ENCODE results near the gene PRMT7.
"Not testable (repeated sequence)": the region's sequence is repeated elsewhere in the genome, so short reads cannot be mapped to it uniquely, and the experiment has no call there.

PRMT7 gene

GRCh38 chr16:68284847-68285246 lies 26.0 kb upstream of the PRMT7 start:
- no peak for DNase-seq

DNA sequence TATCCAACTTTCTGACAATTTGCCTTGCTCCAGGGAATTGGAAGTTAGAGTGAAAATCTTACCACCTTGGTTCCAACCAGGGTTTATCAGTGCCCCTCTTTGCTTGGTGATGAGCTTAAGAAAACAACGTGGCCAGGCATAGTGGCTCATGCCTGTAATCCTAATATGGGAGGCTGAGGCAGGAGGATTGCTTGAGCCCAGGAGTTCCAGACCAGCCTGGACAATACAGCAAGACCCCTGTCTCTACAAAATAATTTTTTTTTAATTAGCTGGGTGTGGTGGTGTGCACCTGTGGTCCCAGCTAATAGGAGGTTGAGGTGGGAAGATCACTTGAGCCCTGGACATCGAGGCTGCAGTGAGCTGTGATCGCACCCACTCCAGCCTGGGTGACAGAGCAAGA lies 25.1 kb upstream of the PRMT7 start:
- DNase-seq, result no peak

GRCh38 chr16:68286153-68287074 lies 24.4 kb upstream of the PRMT7 start:
- DNase-seq, result no peak

DNA sequence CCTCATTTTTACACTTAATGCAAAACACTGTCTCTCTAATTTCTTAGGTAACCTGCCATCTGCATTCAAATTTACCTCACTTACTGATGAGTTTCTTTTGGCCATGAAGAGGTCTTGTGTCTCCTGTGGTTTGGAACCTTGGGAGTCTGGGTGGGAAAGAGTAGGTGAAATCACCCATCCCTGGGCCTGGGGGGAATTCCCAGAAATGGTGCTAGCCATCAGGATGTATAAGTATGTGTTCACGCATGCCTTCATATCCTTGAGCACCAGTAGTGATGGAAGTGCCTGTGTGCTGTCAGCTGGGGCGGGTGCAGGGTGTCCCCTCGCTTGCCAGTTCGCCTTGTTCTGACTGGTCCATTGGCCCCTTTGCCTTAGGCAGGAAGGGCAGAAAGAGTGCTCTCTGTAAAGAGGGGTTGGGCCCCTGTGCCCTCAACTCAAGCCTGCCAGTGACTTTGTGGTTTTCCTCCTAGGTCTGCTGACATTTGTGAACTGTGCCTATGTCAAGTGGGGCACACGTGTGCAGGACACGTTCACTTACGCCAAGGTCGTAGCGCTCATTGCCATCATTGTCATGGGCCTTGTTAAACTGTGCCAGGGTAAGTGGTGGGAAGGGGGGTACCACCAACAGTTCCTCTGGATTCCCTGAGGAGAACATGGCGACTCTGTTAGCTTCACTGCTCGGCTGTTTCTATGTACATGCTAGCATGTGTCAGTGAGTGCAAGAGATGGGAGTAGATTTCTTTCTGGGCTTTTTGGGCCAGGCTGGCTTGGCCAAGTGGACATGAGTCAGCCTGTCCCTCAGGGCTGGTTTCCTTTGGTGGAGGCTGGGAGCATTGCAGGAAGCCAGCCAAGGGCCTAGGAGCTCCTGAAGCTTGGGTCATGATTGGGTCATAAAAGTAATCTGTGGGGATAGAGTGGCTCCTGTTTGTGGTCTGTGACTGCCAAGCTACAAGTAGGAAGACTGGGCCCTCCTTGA lies 23.3 kb upstream of the PRMT7 start:
- DNase-seq, result no peak

DNA sequence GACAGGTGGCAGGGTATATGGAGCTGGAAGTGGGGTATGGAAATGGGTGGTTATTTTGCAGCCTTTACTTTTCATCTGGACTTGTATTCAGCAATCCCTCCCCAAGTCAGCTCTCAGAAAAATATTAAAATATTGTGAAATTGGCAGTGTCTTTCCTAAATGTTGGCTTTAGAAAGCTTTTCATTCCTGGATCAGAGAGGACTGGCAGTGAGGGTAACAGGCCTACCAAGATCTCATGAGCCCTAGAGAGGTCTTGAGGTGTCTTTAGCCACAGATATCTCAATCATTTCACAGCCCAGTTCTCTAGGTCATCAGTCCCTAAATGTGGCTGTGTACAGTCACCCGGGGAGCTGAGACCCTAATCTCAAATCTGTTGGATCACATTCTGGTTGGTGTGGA lies 22.6 kb upstream of the PRMT7 start:
- no peak for DNase-seq

DNA sequence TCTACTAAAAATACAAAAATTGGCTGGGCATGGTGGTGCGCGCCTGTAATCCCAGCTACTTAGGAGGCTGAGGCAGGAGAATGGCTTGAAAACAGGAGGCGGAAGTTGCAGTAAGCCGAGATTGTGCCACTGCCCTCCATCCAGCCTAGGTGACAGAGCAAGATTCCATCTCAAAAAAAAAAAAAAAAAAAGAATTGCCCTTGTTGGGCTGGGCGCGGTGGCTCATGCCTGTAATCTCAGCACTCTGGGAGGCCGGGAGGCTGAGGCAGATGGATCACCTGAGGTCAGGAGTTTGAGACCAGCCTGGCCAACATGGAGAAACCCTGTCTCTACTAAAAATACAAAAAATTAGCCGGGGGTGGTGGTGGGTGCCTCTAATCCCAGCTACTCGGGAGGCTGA lies 22.0 kb upstream of the PRMT7 start:
- not testable (repeated sequence) for DNase-seq

GRCh38 chr16:68289202-68289601 lies 21.6 kb upstream of the PRMT7 start:
- DNase-seq, result no peak

DNA sequence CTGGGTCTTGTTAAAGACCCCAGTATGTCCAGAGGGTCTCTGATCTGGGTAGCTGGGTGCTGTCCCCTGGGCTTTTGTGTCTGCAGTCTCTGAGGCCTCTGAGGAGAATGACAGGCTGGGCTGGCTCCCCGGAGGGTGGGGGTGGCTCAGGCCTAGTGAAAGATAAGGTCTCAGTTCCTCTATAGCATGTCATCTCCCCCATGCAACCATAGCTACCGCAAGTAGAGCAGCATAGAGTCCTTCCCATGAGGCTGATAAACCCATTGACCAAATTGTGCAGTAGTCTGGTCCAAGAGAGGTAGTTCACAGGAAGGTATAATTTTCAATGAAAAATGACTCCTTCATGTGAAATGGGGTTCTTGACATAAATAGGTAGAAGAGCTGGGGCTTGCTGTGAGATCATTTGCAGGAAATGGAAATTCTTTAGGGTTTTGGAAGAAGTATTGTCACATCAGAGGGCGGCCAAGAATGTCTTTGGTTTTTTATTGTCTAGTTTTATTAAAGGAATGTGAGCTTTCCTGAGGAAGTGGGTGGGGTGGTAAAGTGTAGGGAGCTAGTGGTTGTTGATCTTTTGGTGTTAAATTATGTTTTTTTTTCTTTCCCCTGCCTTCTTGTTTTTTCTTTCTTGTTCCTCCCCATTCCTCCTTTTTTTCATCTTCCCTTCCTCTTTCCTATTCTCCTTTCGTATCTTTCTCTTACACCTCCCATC lies 21.0 kb upstream of the PRMT7 start:
- DNase-seq, result peak; percentile 34

DNA sequence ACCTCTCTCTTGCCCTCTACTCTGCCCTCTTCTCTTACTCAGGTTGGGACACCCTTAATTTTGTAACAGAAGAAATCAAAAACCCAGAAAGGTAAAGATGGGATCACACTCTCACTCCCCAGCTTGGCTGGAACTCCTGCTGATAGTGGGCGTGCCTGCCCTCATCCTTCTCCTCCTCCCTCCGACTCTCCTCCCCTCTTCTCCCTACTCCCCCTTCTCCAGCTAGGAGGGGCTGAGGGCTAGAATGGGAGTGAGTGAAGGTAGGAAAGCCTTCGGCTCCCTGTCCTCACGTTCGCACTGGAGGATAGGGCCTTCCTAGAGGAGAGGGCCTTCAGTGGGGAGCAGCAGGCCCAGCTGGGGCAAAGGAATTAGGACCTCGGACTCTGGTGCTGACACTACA lies 20.4 kb upstream of the PRMT7 start:
- no peak for DNase-seq

DNA sequence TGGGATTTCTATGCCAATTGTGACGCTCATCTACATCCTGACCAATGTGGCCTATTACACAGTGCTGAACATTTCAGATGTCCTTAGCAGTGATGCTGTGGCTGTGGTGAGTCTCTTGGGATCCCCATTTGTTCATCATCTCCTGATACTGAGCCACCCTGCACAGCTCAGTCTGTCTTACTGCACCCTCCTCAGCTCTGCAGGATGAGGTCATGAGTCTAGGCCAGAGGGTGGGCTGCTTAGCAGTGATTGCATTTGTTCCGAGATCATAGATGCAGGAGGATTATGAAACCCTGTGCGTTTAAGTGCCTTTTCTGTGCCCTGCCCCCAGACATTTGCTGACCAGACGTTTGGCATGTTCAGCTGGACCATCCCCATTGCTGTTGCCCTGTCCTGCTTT lies 19.6 kb upstream of the PRMT7 start:
- DNase-seq, result no peak

GRCh38 chr16:68292425-68292824 lies 18.4 kb upstream of the PRMT7 start:
- no peak for DNase-seq

GRCh38 chr16:68296291-68296690 lies 14.5 kb upstream of the PRMT7 start:
- no peak for DNase-seq

- no peak for DNase-seq
Observed at GRCh38 chr16:68296693-68297092, 14.1 kb upstream of the PRMT7 start.

- no peak for DNase-seq
Observed at GRCh38 chr16:68297908-68298307, 12.9 kb upstream of the PRMT7 start.

DNA sequence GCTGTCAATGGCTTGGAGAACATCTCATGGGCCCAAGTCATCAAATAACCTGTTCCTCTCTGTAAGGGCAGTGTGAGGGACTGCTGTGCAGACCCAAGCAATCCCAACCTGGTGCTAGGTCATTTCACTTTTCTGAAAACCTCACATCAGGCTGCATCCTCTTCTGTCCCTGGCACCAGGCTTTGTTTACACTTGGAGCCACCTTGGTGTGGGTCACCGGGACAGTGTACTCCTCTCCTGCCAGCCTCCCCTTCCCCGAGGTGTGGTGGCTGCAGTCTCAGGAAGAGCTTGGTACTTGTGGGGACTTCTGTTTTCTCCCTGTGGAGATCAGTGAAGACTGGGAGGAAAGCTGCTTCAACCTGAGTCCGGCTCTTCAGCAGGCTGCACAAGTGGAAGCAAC lies 12.5 kb upstream of the PRMT7 start:
- DNase-seq, result no peak

GRCh38 chr16:68298907-68299561 lies 11.8 kb upstream of the PRMT7 start:
- no peak for DNase-seq

DNA sequence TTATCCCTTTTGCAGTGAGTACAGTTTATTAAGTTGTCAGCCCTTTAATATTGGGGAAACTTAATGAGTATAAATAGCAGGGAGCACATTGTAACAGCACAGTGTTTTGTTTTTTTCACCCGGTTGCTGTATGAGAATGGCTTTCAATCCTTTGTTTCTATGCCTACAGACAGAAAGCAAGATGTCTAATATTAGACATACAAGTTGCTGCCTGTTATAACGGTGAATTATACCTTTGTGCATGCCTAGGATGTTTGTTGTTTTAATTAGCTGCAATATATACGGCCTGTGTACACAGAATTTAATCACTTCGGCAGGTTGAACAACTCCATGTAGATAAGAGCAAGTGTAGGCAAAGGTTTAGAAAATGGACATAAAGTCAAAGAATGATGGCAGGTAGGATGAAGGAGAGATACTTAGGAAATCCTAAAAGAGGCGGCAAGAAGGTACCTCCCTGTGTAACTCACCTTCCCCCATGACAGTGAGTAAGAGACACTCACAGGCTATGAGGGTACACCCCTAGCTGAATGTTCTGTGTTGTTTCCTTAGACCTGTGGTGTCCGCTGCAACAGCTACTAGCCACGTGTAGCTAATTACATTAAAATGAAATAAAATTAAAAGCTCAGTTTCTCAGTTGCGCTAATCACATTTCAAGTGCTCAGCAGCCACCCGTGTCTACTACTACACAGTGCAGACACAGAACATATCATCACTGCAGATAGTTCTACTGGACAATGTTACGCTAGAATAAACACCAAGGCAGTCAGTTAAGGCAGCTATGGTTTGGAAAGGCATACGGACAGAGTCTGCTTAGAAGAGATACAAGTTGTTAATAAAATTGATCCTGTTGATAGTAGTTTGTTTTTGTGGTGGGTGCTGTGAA lies 11.0 kb upstream of the PRMT7 start:
- no peak for DNase-seq

DNA sequence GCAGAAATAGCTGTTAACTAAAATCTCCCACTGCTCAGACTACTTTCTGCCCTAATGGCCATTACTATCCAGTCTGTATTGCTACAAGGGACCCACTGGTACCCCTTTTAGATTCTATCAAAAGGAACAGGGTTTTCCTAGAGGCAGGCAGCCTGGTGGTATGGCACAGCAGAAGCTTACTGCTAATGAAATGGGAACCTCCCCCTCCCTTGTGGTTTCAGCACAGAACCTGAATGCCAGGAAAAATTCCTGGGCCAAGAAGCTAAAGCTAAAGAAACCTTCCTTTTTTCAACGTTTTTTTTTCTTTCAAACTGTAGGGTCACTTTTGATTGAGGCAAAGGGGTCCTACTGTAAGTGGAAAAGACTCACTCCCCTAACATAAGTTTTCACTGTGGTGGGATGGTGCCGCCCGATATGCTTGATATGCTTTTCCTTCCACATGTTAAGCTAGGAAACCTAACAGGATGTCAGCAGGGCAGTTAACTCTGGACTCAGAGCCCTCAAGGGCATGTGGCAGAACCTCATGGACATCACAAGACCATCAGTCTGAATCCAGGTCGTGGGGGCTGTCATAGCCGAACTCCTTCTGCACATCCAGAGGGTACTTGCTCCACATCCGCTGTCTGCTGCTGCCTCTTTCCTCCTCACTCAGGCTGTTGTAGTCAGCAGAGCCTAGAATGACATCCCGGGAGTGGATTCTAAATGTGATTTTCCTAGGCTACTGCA lies 9.9 kb upstream of the PRMT7 start:
- DNase-seq, result no peak

DNA sequence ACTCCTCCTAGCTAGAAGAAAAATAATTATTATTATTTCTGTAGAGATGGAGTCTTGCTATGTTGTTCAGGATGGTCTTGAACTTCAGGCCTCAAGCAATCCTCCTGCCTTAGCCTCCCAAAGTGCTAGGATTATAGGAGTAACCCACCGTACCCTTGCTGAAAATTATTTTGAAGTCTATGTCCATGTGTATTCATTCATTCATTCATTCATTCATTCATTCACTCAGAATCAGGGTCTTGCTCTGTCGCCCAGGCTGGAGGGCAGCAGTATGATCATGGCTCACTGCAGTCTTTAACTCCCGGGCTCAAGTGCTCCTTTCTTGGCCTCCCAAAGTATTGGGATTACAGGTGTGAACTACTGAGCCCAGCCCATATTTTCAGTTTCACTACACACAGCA lies 4.2 kb upstream of the PRMT7 start:
- no peak for DNase-seq

- DNase-seq, result no peak
Observed at GRCh38 chr16:68309799-68310198, 1.0 kb upstream of the PRMT7 start.

DNA sequence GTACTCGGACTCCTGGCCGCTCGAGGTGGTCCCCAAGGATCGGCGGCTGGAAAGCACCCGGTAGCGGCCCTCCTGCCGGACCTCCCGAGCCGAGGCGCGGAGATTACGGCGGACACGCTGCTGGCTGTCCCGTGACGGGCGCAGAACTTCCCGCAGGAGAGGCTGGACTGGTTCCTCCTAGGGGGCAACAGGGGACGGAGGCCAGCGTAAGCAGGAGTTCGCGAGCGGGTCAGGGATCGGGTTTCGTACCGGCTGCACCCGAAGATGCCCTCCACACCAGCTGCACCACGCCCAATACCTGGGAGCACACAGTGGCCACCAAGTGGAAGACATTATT lies 414 bp upstream of the PRMT7 start:
- no peak for DNase-seq
